HG03469 (cell line): ENCODE results near the gene PCMT1.
"Not testable (repeated sequence)": the region's sequence is repeated elsewhere in the genome, so short reads cannot be mapped to it uniquely, and the experiment has no call there.

Experiments used
- ATAC-seq: cut with Tn5 transposase; IDR thresholded peaks from one replicate; pipeline ENCODE4 v1.9.1; 2021; ENCODE audit warnings: mild to moderate bottlenecking, moderate library complexity, moderate number of reproducible peaks; ENCODE audit not compliant: unreplicated experiment

PCMT1 gene

GRCh38 chr6:149809798-149810197 lies 60.3 kb downstream of the PCMT1 start:
- ATAC-seq = no peak

- ATAC-seq = no peak
Measured at GRCh38 chr6:149813351-149813750, 63.8 kb downstream of the PCMT1 start.

GRCh38 chr6:149815788-149816187 lies 66.2 kb downstream of the PCMT1 start:
- ATAC-seq = no peak

DNA sequence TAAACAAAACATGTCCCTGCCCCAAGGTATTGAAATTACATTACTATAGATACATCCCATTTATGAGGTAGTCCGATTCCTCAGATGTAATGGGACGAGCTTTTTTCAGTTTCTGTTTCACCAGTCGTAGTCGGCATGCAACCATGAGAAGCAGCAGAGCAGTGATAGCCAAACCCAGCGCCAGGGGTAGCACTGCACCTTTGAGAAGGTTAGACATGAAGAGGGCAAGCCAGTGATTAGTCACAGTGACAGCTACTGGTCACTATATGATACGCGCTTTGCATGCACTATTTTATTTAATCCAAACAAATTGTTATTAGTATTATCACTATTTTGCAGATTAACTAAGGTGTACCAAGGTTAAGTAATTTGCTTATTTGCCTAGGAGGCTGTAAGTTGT lies 71.0 kb downstream of the PCMT1 start:
- ATAC-seq = no peak

DNA sequence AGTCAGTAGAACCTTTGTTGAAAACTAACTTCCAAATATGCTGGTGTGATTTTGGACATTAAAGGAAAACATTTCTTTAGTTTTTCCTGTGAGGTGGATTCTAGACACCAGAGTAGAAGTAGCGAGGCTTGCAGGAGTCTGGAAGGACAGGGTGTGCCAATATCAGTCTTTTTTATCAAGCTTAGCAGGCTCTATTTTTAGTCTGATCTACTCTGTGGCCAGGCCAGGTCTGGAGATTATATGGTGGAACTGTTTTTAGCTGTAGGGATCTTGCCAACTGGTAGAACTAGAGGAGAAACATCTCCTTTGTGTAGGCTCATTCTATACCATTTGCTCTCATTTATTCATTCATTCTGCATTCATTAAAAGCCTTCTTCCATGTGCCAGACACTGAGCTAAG lies 72.0 kb downstream of the PCMT1 start:
- ATAC-seq = no peak

DNA sequence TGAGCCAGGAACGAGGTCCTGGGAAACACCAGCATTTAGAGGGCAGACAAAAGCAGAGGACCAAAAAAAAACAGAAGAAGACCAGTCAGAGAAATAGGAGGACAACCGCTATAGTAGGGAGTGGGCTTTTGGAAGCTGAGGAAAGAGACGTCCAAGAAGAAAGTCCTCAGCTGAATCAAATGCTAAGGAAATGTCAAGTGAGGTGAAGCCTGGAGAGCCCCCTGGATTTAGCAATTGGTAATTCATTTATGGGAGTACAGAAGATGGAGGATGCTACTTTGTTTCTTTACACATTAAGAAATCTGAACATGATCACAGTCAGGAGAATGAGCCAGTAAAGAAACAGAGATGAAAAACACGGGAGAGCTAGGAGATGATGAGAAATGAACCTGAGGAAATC lies 73.5 kb downstream of the PCMT1 start:
- no peak for ATAC-seq

- no peak for ATAC-seq
Measured at GRCh38 chr6:149825292-149825691, 75.8 kb downstream of the PCMT1 start.

- ATAC-seq = no peak
Measured at GRCh38 chr6:149830731-149831307, 81.3 kb downstream of the PCMT1 start.

DNA sequence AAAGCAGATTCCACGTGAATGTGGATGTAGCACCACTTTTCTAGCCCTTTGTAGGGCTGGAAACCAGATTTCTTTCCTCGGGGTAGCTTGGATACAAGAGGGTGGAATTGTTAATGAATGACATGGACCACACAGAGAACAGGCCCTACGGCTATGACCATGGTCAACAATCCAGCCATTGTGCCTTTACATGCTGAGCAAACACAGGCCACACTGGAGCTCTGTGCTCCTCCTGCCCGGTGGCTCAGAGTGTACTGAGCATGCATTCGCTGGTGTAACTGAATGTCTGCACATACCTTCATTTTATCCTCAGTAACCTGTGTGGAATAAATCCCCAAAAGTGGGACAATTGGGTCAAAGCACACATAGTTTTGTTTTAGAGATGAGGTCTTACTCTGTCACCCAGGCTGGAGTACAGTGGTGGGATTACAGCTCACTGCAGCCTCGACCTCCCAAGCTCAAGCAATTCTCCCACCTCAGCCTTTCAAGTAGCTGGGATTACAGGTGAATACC lies 81.8 kb downstream of the PCMT1 start:
- ATAC-seq = no peak

DNA sequence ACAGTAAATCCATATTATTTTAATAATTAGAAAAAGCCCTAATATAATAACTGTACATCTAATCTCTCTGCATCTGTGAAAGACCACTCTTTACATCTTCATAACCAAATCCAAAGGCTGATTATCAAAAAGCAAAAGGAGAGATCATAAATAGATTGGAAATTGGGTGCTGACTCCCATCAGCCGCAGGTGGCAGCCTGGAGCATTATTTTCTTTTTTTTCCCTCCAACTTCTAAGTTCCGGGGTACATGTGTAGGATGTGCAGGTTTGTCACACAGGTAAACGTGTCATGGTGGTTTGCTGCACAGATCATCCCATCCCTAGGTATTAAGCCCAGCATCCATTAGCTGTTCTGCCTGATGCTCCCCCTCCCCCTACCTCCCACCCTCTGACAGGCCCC lies 84.1 kb downstream of the PCMT1 start:
- ATAC-seq = no peak

GRCh38 chr6:149834513-149835481 lies 85.3 kb downstream of the PCMT1 start:
- no peak for ATAC-seq

- ATAC-seq = no peak
Measured at GRCh38 chr6:149840345-149841075, 91.0 kb downstream of the PCMT1 start.

GRCh38 chr6:149842331-149842730 lies 92.8 kb downstream of the PCMT1 start:
- no peak for ATAC-seq

DNA sequence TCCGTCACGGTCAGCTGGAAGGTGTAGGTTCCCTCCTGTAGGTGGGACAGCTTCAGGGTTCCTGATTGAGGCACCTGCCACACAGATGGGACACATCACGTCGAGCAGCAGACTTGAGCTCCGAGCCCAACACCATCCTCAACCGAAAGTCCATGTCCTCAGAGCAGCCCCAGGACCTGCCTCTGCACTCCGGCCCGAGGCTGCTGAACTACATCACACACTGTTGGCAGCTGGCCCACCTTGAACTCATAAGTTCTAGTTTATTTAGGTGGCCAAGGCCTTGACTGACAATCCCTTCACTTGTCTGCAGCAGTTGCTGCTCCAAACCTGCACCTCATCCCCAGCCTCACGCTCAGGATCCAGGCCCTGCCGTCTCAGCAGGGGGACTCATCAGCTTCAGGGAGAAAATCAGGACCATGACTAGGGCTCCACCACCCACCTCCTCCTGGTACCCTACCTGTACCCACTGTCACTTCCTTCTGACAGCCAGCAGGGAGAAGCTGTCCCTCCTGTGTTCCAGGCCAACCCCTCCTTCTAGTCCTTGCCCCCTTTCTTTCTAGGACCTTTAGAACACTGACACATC lies 93.6 kb downstream of the PCMT1 start:
- ATAC-seq = no peak

GRCh38 chr6:149844036-149844435 lies 94.5 kb downstream of the PCMT1 start:
- not testable (repeated sequence) for ATAC-seq

DNA sequence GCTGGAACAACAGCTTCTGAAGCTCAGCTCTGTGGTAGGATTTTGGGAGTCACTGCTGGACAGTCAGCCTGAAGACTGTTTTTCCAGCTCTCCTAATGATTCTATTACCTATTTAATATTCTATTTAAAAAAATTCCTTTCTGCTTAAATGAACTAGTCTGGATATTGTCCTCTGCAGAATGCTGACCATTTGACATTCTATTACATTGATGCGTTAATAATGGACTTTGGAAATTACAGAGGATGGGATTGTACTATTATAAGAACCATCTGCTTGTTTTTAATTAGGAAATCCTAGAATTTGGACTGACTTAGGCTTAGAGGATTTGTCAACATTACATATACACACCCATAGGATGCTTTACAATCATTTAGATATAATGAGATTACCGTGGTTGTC lies 94.9 kb downstream of the PCMT1 start:
- no peak for ATAC-seq

GRCh38 chr6:149845549-149845948 lies 96.0 kb downstream of the PCMT1 start:
- ATAC-seq = no peak

- no peak for ATAC-seq
Measured at GRCh38 chr6:149846321-149846720, 96.8 kb downstream of the PCMT1 start.

DNA sequence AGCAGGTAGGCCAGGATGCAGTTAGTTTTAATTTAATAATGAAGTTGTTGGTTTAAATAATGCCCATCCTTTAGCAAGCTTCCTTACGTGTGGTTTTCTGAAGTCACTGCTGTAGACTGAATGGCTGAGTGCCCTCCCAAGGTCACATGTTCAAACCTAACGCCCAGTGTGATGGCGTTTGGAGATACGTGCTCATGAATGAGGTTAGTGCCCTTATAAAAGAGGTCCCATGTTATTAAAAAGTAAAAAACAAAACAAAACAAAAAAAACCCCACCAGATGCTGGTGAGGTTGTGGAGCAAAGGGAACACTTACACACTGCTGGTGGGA lies 98.4 kb downstream of the PCMT1 start:
- ATAC-seq = no peak

DNA sequence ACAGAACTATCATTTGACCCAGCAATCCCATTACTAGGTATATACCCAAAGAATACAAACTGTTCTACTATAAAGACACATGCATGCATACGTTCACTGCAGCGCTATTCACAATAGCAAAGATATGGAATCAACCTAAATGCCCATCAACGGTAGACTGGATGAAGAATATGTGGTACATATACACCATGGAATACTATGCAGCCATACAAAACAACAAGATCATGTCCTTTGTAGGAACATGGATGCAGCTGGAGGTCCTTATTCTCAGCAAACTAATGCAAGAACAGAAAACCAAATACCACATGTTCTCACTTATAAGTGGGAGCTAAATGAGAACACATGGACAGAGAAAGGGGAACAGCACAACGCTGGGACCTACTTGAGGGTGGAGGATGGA lies 98.8 kb downstream of the PCMT1 start:
- not testable (repeated sequence) for ATAC-seq

GRCh38 chr6:149851461-149852110 lies 102.0 kb downstream of the PCMT1 start:
- no peak for ATAC-seq
